NCI-H2107 treated with DMSO at 0.1 percent for 48 hours (cell line): ENCODE measurements around the gene GNG12.

Experiments
- DNase-seq: peaks from one replicate; lab custom pipeline; 2025; ENCODE audit not compliant: unreplicated experiment; lab: John Stamatoyannopoulos, UW

Gene GNG12

GRCh38 chr1:67755619-67756018 lies 77.6 kb downstream of the GNG12 start:
- no peak for DNase-seq

- no peak for DNase-seq
These were observed 78.1 kb downstream of the GNG12 start for GRCh38 chr1:67755160-67755559.

GRCh38 chr1:67754526-67754920 lies 78.7 kb downstream of the GNG12 start:
- DNase-seq = no peak

GRCh38 chr1:67753776-67754525 lies 79.3 kb downstream of the GNG12 start:
- peak; percentile 69 for DNase-seq

GRCh38 chr1:67752306-67752705 lies 81.0 kb downstream of the GNG12 start:
- no peak for DNase-seq

- DNase-seq = no peak
These were observed 82.6 kb downstream of the GNG12 start for GRCh38 chr1:67750691-67751054.

GRCh38 chr1:67749844-67750690 lies 83.2 kb downstream of the GNG12 start:
- peak; percentile 95 for DNase-seq

GRCh38 chr1:67749263-67749843 lies 83.9 kb downstream of the GNG12 start:
- no peak for DNase-seq

- DNase-seq = peak; percentile 56
These were observed 84.6 kb downstream of the GNG12 start for GRCh38 chr1:67748630-67749029.

GRCh38 chr1:67747671-67748546 lies 85.4 kb downstream of the GNG12 start:
- no peak for DNase-seq

GRCh38 chr1:67745875-67746698 lies 87.2 kb downstream of the GNG12 start:
- DNase-seq = no peak

GRCh38 chr1:67743072-67743725 lies 90.1 kb downstream of the GNG12 start:
- DNase-seq = no peak

GRCh38 chr1:67741736-67742135 lies 91.5 kb downstream of the GNG12 start:
- no peak for DNase-seq

- DNase-seq = no peak
These were observed 92.1 kb downstream of the GNG12 start for GRCh38 chr1:67741121-67741520.

GRCh38 chr1:67740543-67740942 lies 92.7 kb downstream of the GNG12 start:
- DNase-seq = no peak

GRCh38 chr1:67739361-67739760 lies 93.9 kb downstream of the GNG12 start:
- no peak for DNase-seq

GRCh38 chr1:67738401-67738800 lies 94.9 kb downstream of the GNG12 start:
- no peak for DNase-seq

GRCh38 chr1:67737875-67738274 lies 95.4 kb downstream of the GNG12 start:
- no peak for DNase-seq

GRCh38 chr1:67736750-67737149 lies 96.5 kb downstream of the GNG12 start:
- DNase-seq = no peak
